Skeletal muscle satellite cell (primary cell): Measurements from ENCODE around the gene KLHDC10.

Source experiments
- H3K27me3 ChIP-seq: 2 replicates; pipeline ENCODE4 v1.7.0; 2013; ENCODE audit warnings: low read length; ENCODE audit not compliant: control insufficient read depth, insufficient read depth
- H3K36me3 ChIP-seq: 2 replicates; pipeline ENCODE4 v1.7.0; 2013; ENCODE audit warnings: mild to moderate bottlenecking, control low read depth, low read length; ENCODE audit not compliant: insufficient read depth
- H3K4me1 ChIP-seq: 2 replicates; pipeline ENCODE4 v1.7.0; 2013; ENCODE audit warnings: low read length; ENCODE audit not compliant: control insufficient read depth, insufficient read depth
- H3K4me2 ChIP-seq: 2 replicates; pipeline ENCODE4 v1.7.0; 2013; ENCODE audit warnings: mild to moderate bottlenecking, low read length
- H3K4me3 ChIP-seq: 2 replicates; pipeline ENCODE4 v1.7.0; 2013; ENCODE audit warnings: low read length
- H3K9ac ChIP-seq: 2 replicates; pipeline ENCODE4 v1.7.0; 2013; ENCODE audit warnings: mild to moderate bottlenecking, low read depth, low read length, moderate library complexity
- H3K9me3 ChIP-seq: replicated peaks from 2 replicates; pipeline ENCODE4 v1.7.0; 2013; ENCODE audit warnings: mild to moderate bottlenecking, control low read depth, low read length

The KLHDC10 gene

GRCh38 chr7:130154131-130154500 lies 83.8 kb downstream of the KLHDC10 start:
- Histone ChIP-seq H3K4me3 (no peak overlapping the region), H3K4me1 (peaks cover 15% of the 10 kb centered on the region), H3K27me3 (no peaks in the 10 kb centered on the region), H3K9me3 (no peaks in the 10 kb centered on the region), H3K36me3 (peaks cover 3% of the 10 kb centered on the region), H3K9ac (no peak overlapping the region), H3K4me2 (no peak overlapping the region)

GRCh38 chr7:130154501-130155317 lies 84.4 kb downstream of the KLHDC10 start:
- peaks cover 3% of the 10 kb centered on the region for H3K36me3 ChIP-seq
- H3K4me1 ChIP-seq: peaks cover 15% of the 10 kb centered on the region
- no peak overlapping the region for H3K4me2 ChIP-seq
- H3K27me3 ChIP-seq: no peaks in the 10 kb centered on the region
- no peaks in the 10 kb centered on the region for H3K9me3 ChIP-seq
- no peak overlapping the region for H3K9ac ChIP-seq
- no peak overlapping the region for H3K4me3 ChIP-seq

- Histone ChIP-seq H3K27me3 (no peaks in the 10 kb centered on the region), H3K4me2 (no peak overlapping the region), H3K9ac (no peak overlapping the region), H3K4me1 (peaks cover 15% of the 10 kb centered on the region), H3K9me3 (no peaks in the 10 kb centered on the region), H3K36me3 (peaks cover 9% of the 10 kb centered on the region), H3K4me3 (no peak overlapping the region)
These were observed 85.8 kb downstream of the KLHDC10 start for GRCh38 chr7:130156140-130156539.

GRCh38 chr7:130157700-130158099 lies 87.4 kb downstream of the KLHDC10 start:
- Histone ChIP-seq H3K4me1 (peaks cover 13% of the 10 kb centered on the region), H3K36me3 (peaks cover 20% of the 10 kb centered on the region), H3K4me3 (no peak overlapping the region), H3K9me3 (no peaks in the 10 kb centered on the region), H3K9ac (no peak overlapping the region), H3K27me3 (no peaks in the 10 kb centered on the region), H3K4me2 (no peak overlapping the region)

GRCh38 chr7:130160023-130160422 lies 89.7 kb downstream of the KLHDC10 start:
- H3K9me3 ChIP-seq: no peaks in the 10 kb centered on the region

GRCh38 chr7:130160455-130160854 lies 90.1 kb downstream of the KLHDC10 start:
- Histone ChIP-seq H3K4me2 (no peak overlapping the region), H3K36me3 (peaks cover 35% of the 10 kb centered on the region), H3K4me1 (no peaks in the 10 kb centered on the region), H3K9ac (no peak overlapping the region), H3K4me3 (no peak overlapping the region), H3K9me3 (no peaks in the 10 kb centered on the region), H3K27me3 (no peaks in the 10 kb centered on the region)

More at GRCh38 chr7:130160023-130160422, 89.7 kb downstream of the KLHDC10 start:
- no peaks in the 10 kb centered on the region for H3K27me3 ChIP-seq
- H3K4me2 ChIP-seq: no peak overlapping the region
- no peaks in the 10 kb centered on the region for H3K4me1 ChIP-seq
- H3K4me3 ChIP-seq: no peak overlapping the region
- H3K36me3 ChIP-seq: peaks cover 33% of the 10 kb centered on the region
- H3K9ac ChIP-seq: no peak overlapping the region

- no peak overlapping the region for H3K9ac ChIP-seq
- no peak overlapping the region for H3K4me2 ChIP-seq
- no peaks in the 10 kb centered on the region for H3K4me1 ChIP-seq
- H3K27me3 ChIP-seq: no peaks in the 10 kb centered on the region
- no peak overlapping the region for H3K4me3 ChIP-seq
- H3K36me3 ChIP-seq: peaks cover 38% of the 10 kb centered on the region
- H3K9me3 ChIP-seq: no peaks in the 10 kb centered on the region
These were observed 91.9 kb downstream of the KLHDC10 start for GRCh38 chr7:130162196-130162595.

GRCh38 chr7:130174237-130174959 lies 104.1 kb downstream of the KLHDC10 start:
- Histone ChIP-seq H3K36me3 (peaks cover 36% of the 10 kb centered on the region), H3K9me3 (no peaks in the 10 kb centered on the region)

GRCh38 chr7:130178251-130178650 lies 107.9 kb downstream of the KLHDC10 start:
- H3K4me3 ChIP-seq: no peak overlapping the region
- no peaks in the 10 kb centered on the region for H3K27me3 ChIP-seq
- H3K36me3 ChIP-seq: peaks cover 43% of the 10 kb centered on the region
- no peak overlapping the region for H3K9ac ChIP-seq
- H3K4me2 ChIP-seq: no peak overlapping the region
- H3K9me3 ChIP-seq: no peaks in the 10 kb centered on the region
- H3K4me1 ChIP-seq: no peaks in the 10 kb centered on the region

More at GRCh38 chr7:130174237-130174959, 104.1 kb downstream of the KLHDC10 start:
- H3K27me3 ChIP-seq: no peaks in the 10 kb centered on the region
- no peak overlapping the region for H3K9ac ChIP-seq
- H3K4me2 ChIP-seq: no peak overlapping the region
- no peak overlapping the region for H3K4me3 ChIP-seq
- no peaks in the 10 kb centered on the region for H3K4me1 ChIP-seq

- Histone ChIP-seq H3K9ac (no peak overlapping the region), H3K4me2 (no peak overlapping the region), H3K4me1 (no peaks in the 10 kb centered on the region), H3K4me3 (no peak overlapping the region), H3K36me3 (peaks cover 30% of the 10 kb centered on the region), H3K9me3 (no peaks in the 10 kb centered on the region), H3K27me3 (no peaks in the 10 kb centered on the region)
These were observed 109.3 kb downstream of the KLHDC10 start for GRCh38 chr7:130179631-130180030.

GRCh38 chr7:130180571-130181262 lies 110.4 kb downstream of the KLHDC10 start:
- peaks cover 29% of the 10 kb centered on the region for H3K36me3 ChIP-seq

More at GRCh38 chr7:130180571-130181262, 110.4 kb downstream of the KLHDC10 start:
- no peak overlapping the region for H3K4me3 ChIP-seq
- H3K27me3 ChIP-seq: no peaks in the 10 kb centered on the region
- H3K4me2 ChIP-seq: no peak overlapping the region
- H3K4me1 ChIP-seq: no peaks in the 10 kb centered on the region
- no peak overlapping the region for H3K9ac ChIP-seq
- no peaks in the 10 kb centered on the region for H3K9me3 ChIP-seq
